GM12873 (cell line): ENCODE results near the gene KYAT1.

Experiments used
- CTCF ChIP-seq: IDR thresholded peaks from 2 replicates; pipeline ENCODE4 v1.5.1; 2012; ENCODE audit warnings: low read depth, mild to moderate bottlenecking, moderate library complexity, low read length, control low read depth; ENCODE audit not compliant: insufficient read depth; ENCODE audit errors: missing control alignments

Gene KYAT1

DNA sequence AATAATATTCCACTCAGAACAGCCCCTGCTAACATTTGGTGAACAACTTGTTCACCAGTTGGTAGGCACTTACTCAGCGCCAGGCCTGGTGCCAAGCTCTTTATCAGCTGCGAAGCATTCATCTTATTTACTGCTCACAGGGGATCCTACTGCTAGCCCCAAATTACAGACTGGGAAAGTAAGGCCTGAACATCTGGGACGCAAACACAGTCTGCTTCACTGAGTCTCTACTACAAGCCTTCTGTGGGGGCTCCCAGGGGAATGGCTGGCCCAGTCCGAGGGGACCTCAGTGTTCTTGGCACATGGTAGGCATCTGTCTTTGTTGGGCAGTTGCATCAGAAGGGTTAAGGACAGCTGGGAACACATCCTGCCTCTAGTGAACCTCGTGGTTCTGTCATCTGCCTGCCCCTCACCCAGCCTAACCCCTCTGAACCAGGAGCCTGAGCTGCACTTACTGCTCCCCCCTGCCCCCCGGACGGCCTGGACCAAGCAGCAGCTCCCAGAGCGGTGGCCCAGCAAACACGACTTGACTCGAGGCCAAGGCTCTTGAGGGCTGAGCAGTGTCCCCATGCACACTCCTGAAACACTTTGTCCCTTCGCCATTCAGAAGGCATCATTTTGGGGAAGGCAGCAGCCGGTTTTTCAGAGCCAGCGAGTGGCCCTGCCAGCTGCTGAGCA, 38.8 kb upstream of the KYAT1 start, which contains the start of gene PHYHD1:
PHYHD1 (plus strand) TSS at position 602 of the 678 bp plus-strand sequence. CDS start 1,342 bp downstream, outside the sequence.
- TF ChIP-seq CTCF: no peak

DNA sequence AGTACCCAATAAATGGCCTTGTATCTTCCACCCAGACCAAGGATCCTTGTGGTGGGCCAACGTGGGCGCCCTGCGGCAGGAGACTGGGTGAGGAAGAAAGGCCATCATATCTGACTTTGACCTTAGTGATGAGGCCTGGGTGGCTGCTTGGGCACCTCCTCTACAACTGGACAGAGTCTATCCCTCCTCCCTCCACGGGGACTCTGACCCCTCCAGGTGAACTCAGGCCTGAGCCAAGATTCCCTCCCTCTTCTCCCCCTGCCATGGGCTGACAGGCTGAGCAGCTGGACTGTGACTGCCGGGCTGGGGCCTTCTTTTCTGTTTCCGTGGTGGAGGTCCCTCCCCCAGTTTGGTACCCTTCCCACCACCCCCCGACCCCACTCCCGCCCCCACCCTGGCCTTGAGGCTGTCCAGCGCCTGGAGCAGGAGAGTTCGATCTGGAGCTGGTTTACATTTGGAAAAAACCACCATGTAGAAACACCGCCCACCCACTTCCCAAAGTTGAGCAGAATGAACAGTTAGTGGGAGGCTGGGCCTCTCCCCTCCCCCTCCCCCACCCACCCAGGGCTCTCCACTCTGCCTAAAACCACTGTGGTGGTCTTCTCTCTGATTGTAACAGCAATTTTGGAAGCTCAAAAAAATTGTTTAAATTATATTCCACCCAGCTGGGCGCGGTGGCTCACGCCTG, 37.8 kb upstream of the KYAT1 start:
- no peak for TF ChIP-seq CTCF

DNA sequence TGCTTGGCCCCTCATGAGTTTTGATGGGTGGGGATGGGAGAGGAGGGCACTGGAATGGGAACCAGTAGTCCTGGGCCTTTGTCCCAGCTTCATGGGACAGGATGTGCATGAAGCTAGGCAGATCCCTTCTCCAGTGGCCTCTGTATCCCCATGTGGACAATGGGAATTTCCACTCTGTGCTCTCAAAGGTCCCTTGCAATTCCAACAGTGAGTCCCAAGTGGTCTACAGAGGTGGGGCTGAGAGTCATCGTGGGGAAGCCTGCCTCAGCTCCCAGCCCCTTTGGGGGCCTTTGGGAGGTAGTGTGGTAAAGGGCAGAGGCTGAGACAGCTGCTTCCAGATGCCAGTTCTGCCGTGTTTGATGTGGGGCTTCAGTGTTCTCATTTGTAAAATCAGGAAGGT, 37.2 kb upstream of the KYAT1 start:
- no peak for TF ChIP-seq CTCF

- TF ChIP-seq CTCF: no peak
Observed at GRCh38 chr9:128917151-128917849, 35.5 kb upstream of the KYAT1 start.

GRCh38 chr9:128916745-128917144, 35.0 kb upstream of the KYAT1 start:
- no peak for TF ChIP-seq CTCF

- TF ChIP-seq CTCF: no peak
Observed at GRCh38 chr9:128916204-128916603, 34.5 kb upstream of the KYAT1 start.
